HFFc6 (cell line): ENCODE data around the gene D2HGDH. TPM values are rescaled to one million over a fixed set of nuclear protein-coding genes. Genes with fewer than 3 reads are reported as not detected.

Experiments used
- DNase-seq: peaks from one replicate; pipeline ENCODE4 v3.0.0-alpha.2; 2018
- H3K27ac Mint-ChIP-seq: 2 replicates; pipeline ENCODE4 v1.8.0; 2020; ENCODE audit warnings: mild to moderate bottlenecking, mixed read lengths
- H3K27me3 Mint-ChIP-seq: 2 replicates; pipeline ENCODE4 v1.8.0; 2021; ENCODE audit warnings: mild to moderate bottlenecking, moderate library complexity, mixed read lengths; ENCODE audit not compliant: insufficient read depth
- H3K36me3 Mint-ChIP-seq: 2 replicates; pipeline ENCODE4 v1.8.0; 2021; ENCODE audit warnings: low read depth, mixed read lengths
- H3K4me1 Mint-ChIP-seq: 2 replicates; pipeline ENCODE4 v1.8.0; 2020; ENCODE audit warnings: low read depth, mixed read lengths
- H3K4me3 Mint-ChIP-seq: 2 replicates; pipeline ENCODE4 v1.8.0; 2020; ENCODE audit warnings: mild to moderate bottlenecking, moderate library complexity, mixed read lengths
- H3K9me3 Mint-ChIP-seq: 2 replicates; pipeline ENCODE4 v1.8.0; 2020; ENCODE audit warnings: mild to moderate bottlenecking, mixed read lengths
- CTCF ChIP-seq: fragments of 200-600 bp; sonication (generic); IDR thresholded peaks from 2 replicates; pipeline ENCODE4 v1.5.0; 2021; ENCODE audit warnings: antibody characterized with exemption, mild to moderate bottlenecking
- total RNA-seq, 6 experiments: library from RNA; stranded (reverse); fragmentation: NEBNext Ultra II Directional; extraction: Animal tissue kit (Norgen Biotek cat#: 25700); gene quantifications; 2 replicates in 1 of 6; 3 replicates in 5 of 6; pipeline ENCODE4 v1.2.3, GENCODE V29; 2021

Gene D2HGDH
- total RNA-seq, 6 experiments from 2014 or later: 14.0 to 21.6 (median 16.4) TPM

- peak overlapping the region; percentile 88 for H3K27ac Mint-ChIP-seq
- no peak for TF ChIP-seq CTCF
- peaks cover 26% of the 10 kb centered on the region for H3K4me1 Mint-ChIP-seq
- DNase-seq: peak; percentile 82
- peaks cover 5% of the 10 kb centered on the region for H3K27me3 Mint-ChIP-seq
- peaks cover 26% of the 10 kb centered on the region for H3K36me3 Mint-ChIP-seq
- no peaks in the 10 kb centered on the region for H3K9me3 Mint-ChIP-seq
- H3K4me3 Mint-ChIP-seq: peak overlapping the region; percentile 67; the same call in 1 of the 2 replicates
Observed at GRCh38 chr2:241692448-241692847, 42.0 kb upstream of the D2HGDH start.

- Mint-ChIP-seq H3K36me3 (peaks cover 22% of the 10 kb centered on the region), H3K27me3 (peaks cover 7% of the 10 kb centered on the region), H3K27ac (peak overlapping the region; percentile 1; the same call in 1 of the 2 replicates), H3K9me3 (no peaks in the 10 kb centered on the region), H3K4me1 (peaks cover 35% of the 10 kb centered on the region), H3K4me3 (no peak overlapping the region)
- no peak for TF ChIP-seq CTCF
- no peak for DNase-seq
Observed at GRCh38 chr2:241695651-241696050, 38.8 kb upstream of the D2HGDH start.

- DNase-seq: peak; percentile 81
- Mint-ChIP-seq H3K4me1 (peaks cover 24% of the 10 kb centered on the region), H3K27me3 (peaks cover 5% of the 10 kb centered on the region), H3K4me3 (peak overlapping the region; percentile 88), H3K36me3 (peaks cover 15% of the 10 kb centered on the region), H3K9me3 (peaks cover 6% of the 10 kb centered on the region), H3K27ac (peak overlapping the region; percentile 88)
- no peak for TF ChIP-seq CTCF
Observed at GRCh38 chr2:241701149-241701398, 33.4 kb upstream of the D2HGDH start.

- Mint-ChIP-seq H3K9me3 (peaks cover 11% of the 10 kb centered on the region), H3K4me3 (peak within 1 kb of the TSS; percentile 95), H3K4me1 (peaks cover 20% of the 10 kb centered on the region), H3K27ac (peak within 1 kb of the TSS; percentile 88), H3K27me3 (peaks cover 5% of the 10 kb centered on the region), H3K36me3 (peaks cover 17% of the 10 kb centered on the region)
- DNase-seq: peak; percentile 89
- peak; percentile 54 for TF ChIP-seq CTCF
Observed at GRCh38 chr2:241701399-241702154, 32.9 kb upstream of the D2HGDH start, which contains the start of gene ING5. TSS of gene ING5 (plus strand) at chr2:241702039. CDS start at chr2:241702066, 27 bp downstream.

- Mint-ChIP-seq H3K4me1 (peaks cover 17% of the 10 kb centered on the region), H3K36me3 (peaks cover 25% of the 10 kb centered on the region), H3K9me3 (peaks cover 15% of the 10 kb centered on the region), H3K27me3 (peaks cover 5% of the 10 kb centered on the region), H3K4me3 (peak overlapping the region; percentile 95), H3K27ac (peak overlapping the region; percentile 84)
- TF ChIP-seq CTCF: peak; percentile 76
- peak; percentile 65 for DNase-seq
Observed at GRCh38 chr2:241702155-241703031, 32.0 kb upstream of the D2HGDH start.
